Measurements from ENCODE around the gene NUP98.

The NUP98 gene

DNA sequence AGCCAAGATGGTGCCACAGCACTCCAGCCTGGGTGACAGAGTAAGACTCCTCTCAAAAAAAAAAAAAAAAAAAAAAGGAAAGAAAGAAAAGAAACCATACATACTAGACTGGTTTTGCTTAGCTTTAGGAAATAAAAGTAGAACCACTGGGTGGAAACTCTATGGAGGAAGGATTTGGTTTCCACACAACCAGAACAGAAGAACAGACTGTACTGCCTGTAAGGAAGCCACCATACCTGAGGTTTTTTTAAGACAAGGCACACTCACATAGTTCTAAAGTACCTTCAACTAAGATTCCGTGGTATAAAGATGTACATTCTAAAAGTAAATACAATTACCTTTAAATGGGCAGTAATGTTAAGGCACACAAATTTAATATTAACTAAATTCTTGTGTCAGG lies 58.6 kb downstream of the NUP98 start:
- TF ChIP-seq, protein P1, sequence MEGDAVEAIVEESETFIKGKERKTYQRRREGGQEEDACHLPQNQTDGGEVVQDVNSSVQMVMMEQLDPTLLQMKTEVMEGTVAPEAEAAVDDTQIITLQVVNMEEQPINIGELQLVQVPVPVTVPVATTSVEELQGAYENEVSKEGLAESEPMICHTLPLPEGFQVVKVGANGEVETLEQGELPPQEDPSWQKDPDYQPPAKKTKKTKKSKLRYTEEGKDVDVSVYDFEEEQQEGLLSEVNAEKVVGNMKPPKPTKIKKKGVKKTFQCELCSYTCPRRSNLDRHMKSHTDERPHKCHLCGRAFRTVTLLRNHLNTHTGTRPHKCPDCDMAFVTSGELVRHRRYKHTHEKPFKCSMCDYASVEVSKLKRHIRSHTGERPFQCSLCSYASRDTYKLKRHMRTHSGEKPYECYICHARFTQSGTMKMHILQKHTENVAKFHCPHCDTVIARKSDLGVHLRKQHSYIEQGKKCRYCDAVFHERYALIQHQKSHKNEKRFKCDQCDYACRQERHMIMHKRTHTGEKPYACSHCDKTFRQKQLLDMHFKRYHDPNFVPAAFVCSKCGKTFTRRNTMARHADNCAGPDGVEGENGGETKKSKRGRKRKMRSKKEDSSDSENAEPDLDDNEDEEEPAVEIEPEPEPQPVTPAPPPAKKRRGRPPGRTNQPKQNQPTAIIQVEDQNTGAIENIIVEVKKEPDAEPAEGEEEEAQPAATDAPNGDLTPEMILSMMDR (IDR thresholded peaks at IDR 0.05; ENCODE audit: control insufficient read depth, extremely low read depth, insufficient read depth) = no peak
- H3K4me3 ChIP-seq (ENCODE audit: low read depth, low read length) = no peak overlapping the region
- no peak for DNase-seq (ENCODE audit: low read depth)

DNA sequence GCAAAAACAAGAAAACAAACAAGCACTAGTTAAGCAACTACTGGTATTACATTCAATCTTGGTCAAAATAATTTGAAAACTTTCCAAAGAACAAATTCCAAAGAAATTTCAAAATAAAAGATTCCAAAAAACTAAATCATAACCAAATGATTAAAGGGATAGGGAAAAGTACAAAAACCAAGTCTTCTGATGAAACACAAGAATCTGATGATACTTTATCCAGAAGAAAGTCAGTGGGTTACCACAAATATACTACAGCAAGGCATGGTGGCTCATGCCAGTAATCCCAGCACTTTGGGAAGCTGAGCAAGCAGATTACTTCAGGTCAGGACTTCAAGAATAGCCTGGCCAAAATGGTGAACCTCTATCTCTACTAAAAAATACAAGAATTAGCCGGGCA lies 59.1 kb downstream of the NUP98 start:
- H3K4me3 ChIP-seq (ENCODE audit: low read depth, low read length) = no peak overlapping the region
- no peak for DNase-seq (ENCODE audit: low read depth)
- TF ChIP-seq, protein P1 (IDR thresholded peaks at IDR 0.05; ENCODE audit: control insufficient read depth, extremely low read depth, insufficient read depth) = no peak

DNA sequence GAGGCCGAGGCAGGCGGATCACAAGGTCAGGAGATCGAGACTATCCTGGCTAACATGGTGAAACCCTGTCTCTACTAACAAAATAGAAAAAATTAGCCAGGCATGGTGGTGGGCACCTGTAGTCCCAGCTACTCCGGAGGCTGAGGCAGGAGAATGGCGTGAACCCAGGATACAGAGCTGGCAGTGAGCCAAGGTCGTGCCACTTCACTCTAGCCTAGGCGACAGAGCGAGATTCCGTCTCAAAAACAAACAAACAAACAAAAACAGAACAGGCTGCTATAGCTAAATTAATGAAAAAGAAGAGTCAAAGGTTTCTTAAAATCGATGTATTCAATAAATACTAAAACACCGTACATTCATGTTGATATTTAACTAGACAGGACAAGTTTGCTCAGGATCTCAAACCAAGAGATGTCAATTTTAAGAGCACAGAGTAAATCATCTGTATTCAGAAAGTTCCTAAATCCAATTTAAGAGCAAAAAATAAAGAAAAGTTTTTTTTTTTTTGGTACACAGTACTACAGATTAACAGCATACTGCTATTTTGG lies 59.9 kb downstream of the NUP98 start:
- TF ChIP-seq, protein P1 (IDR thresholded peaks at IDR 0.05; ENCODE audit: control insufficient read depth, extremely low read depth, insufficient read depth) = no peak
- DNase-seq (ENCODE audit: low read depth) = no peak
- H3K4me3 ChIP-seq (ENCODE audit: low read depth, low read length) = no peak overlapping the region

DNA sequence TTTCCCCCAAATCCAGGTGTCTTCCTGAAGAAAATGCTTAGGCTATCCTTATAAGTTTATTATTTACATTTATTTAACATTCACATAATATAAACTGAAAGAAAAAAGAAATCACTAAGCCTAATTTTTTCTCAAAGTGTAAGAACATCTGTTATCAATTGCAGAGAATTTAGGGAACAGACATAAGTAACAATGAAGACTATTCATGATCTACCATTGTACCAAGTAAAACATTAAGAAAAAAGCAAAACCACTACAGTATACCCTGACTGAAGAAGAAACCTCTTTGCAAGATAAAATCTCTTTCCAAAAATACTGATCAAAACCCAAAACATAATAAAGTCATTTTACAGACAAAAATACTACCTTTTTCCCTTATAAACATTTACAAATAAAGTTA lies 60.5 kb downstream of the NUP98 start:
- no peak overlapping the region for H3K4me3 ChIP-seq (ENCODE audit: low read depth, low read length)
- DNase-seq (ENCODE audit: low read depth) = no peak
- TF ChIP-seq, protein P1 (IDR thresholded peaks at IDR 0.05; ENCODE audit: control insufficient read depth, extremely low read depth, insufficient read depth) = no peak

DNA sequence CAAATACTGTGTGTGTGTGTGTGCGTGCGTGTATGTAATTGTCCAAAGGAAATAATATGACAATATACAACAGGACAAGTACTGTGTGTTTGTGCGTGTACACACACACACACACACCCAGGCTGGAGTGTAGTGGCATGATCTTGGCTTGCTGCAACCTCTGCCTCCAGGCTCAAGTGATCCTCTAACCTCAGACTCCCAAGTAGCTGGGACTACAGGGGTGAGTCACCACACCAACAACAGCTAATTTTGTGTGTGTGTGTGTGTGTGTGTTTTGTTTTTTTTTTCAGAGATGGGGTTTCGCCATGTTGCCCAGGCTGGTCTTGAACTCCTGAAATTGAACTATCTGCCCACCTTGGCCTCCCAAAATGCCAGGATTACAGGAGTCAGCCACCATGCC lies 61.5 kb downstream of the NUP98 start:
- no peak overlapping the region for H3K4me3 ChIP-seq (ENCODE audit: low read depth, low read length)
- DNase-seq (ENCODE audit: low read depth) = no peak
- TF ChIP-seq, protein P1 (IDR thresholded peaks at IDR 0.05; ENCODE audit: control insufficient read depth, extremely low read depth, insufficient read depth) = no peak

DNA sequence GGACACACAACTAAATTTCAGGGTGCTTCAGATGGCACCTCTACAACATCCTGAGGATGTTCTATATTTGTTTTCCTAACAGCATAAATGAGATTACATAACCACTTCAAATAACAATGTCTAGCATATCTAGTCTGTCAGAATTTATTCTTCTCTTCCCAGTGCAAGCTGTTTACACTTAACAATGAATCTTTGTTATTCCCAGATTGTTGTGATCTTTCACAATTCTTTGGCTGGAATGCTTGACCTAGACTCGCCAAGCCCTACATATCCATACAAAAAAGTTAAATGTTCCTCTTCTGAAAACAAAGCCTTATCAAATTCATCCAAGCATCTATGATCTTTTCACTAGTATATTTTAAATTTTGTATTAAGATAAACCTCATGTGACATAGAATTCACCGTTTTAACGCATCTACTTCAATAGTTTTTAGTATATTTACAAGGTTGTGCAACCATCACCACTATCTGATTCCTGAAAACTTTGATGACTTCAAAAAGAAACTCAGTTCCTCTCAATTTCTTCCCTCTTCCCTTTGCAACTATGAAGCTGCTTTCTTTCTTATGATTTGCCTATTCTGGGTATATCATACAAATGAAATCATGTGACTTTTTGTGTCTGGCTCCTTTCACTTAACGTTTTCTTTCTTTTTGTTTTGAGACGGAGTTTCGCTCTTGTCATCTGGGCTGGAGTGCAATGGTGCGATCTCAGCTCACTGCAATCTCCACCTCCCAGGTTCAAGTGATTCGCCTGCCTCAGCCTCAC lies 64.5 kb downstream of the NUP98 start:
- TF ChIP-seq, protein P1 (IDR thresholded peaks at IDR 0.05; ENCODE audit: control insufficient read depth, extremely low read depth, insufficient read depth) = no peak
- DNase-seq (ENCODE audit: low read depth) = no peak

More for the DNA sequence above, 64.5 kb downstream of the NUP98 start:
- H3K4me3 ChIP-seq (ENCODE audit: low read depth, low read length) = no peak overlapping the region
